Skeletal muscle tissue (tissue), 4 donors: ENCODE data around the gene ANKS1B. TPM values are rescaled to one million over a fixed set of nuclear protein-coding genes. Genes with fewer than 3 reads are reported as not detected.

ENCODE experiments used
- H3K27ac ChIP-seq: one replicate; pipeline ENCODE4 v1.7.0; 2013; ENCODE audit warnings: mild to moderate bottlenecking, low read depth, low read length, inconsistent platforms
- H3K27me3 ChIP-seq, 3 donors: one replicate each; pipeline ENCODE4 v1.7.0; 2013; ENCODE audit warnings: low read length in 3 of 3; ENCODE audit not compliant: control insufficient read depth in 3 of 3, insufficient read depth in 3 of 3
- H3K36me3 ChIP-seq, 3 donors: one replicate each; pipeline ENCODE4 v1.7.0; 2013; ENCODE audit warnings: low read length in 3 of 3; ENCODE audit not compliant: control insufficient read depth in 3 of 3, insufficient read depth in 3 of 3
- H3K4me1 ChIP-seq, 3 donors: one replicate each; pipeline ENCODE4 v1.7.0; 2013; ENCODE audit warnings: low read length in 3 of 3, mild to moderate bottlenecking in 3 of 3; ENCODE audit not compliant: control insufficient read depth in 3 of 3, insufficient read depth in 3 of 3
- H3K4me3 ChIP-seq, 3 donors: one replicate each; pipeline ENCODE4 v1.7.0; 2013; ENCODE audit warnings: low read length in 3 of 3
- H3K9ac ChIP-seq, 3 donors: one replicate each; pipeline ENCODE4 v1.7.0; 2013; ENCODE audit warnings: low read length in 3 of 3, mild to moderate bottlenecking in 3 of 3, moderate library complexity in 2 of 3, low read depth in 1 of 3
- H3K9me3 ChIP-seq, 3 donors: one replicate each; pipeline ENCODE4 v1.7.0; 2013; ENCODE audit warnings: low read length in 3 of 3; ENCODE audit not compliant: control insufficient read depth in 3 of 3
- total RNA-seq: library from RNA; depleted of rRNA; stranded (reverse); fragments of >200 nt; gene quantifications from one replicate; pipeline ENCODE4 v1.2.3, GENCODE V29; 2014
- donor health status: Osteomylitis.

Gene ANKS1B
- total RNA-seq, 1 donor from 2014 or later, result 10.4 TPM

DNA sequence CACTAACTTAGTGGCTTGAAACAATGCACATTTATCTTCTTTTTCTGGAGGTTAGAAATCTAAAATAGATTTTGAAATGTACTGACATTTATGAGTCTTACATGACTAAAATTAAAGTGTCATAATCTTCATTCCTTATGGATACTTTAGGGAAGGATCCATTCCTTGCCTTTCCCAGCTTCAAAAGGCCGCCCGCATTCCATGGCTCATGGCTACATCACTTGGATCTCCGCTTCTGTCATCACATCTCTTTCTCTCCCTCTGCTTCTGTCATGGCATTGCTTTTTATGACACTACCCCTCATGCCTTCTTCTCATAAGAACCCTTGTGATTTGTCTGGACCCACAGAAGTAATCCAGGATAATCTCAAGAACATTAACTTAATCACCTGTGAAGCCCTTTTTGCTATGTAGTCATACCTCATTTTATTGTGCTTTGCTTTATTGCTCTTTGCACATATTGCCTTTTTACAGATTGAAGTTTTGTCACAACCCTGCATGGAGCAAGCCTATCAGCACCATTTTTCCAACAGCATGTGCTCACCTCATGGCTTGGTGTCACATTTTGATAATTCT, 270.7 kb downstream of the ANKS1B start:
- Histone ChIP-seq H3K4me1 (no peaks in the 10 kb centered on the region), H3K27ac (no peak overlapping the region), H3K9me3 (no peaks in the 10 kb centered on the region), H3K36me3 (no peaks in the 10 kb centered on the region), H3K27me3 (no peaks in the 10 kb centered on the region), H3K4me3 (no peak overlapping the region), H3K9ac (no peak overlapping the region)

DNA sequence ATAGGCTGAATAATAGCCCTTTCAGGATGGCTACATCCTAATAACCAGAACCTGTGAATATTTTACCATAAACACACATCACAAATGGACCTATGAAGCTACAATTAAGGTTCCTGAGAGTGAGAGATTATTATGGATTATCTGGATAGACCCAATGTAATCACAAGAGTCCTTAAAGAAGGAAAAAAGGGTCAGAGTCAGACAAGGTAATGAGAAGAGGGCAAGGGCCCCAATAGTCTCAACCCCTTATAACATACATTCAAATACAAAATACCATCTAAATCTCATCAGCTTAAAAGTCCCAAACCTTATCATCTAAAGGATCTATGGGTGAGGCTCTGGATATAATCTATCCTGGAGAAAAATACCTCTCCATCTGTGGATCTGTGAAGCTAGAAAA, 272.5 kb downstream of the ANKS1B start:
- Histone ChIP-seq H3K9ac (no peak overlapping the region), H3K27me3 (no peaks in the 10 kb centered on the region), H3K4me1 (no peaks in the 10 kb centered on the region), H3K27ac (no peak overlapping the region), H3K9me3 (no peaks in the 10 kb centered on the region), H3K36me3 (no peaks in the 10 kb centered on the region), H3K4me3 (no peak overlapping the region)

DNA sequence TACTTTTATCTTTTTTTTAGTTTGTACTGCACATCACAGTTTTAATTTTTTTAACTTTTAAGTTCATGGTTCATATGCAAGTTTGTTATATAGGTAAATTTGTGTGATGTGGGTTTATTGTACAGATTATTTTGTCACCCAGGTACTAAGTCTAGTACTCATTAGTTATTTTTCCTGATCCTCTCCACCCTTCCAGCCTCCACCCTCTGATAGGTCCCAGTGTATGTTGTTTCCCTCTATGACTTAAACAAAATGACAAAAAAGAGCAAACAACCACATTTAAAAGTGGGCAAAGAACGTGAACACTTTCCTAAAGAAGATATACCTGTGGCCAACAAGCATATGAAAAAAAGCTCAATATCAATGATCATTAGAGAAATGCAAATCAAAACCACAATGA, 273.5 kb downstream of the ANKS1B start:
- no peak overlapping the region for H3K9ac ChIP-seq
- no peaks in the 10 kb centered on the region for H3K4me1 ChIP-seq
- no peaks in the 10 kb centered on the region for H3K9me3 ChIP-seq
- H3K27ac ChIP-seq, result no peak overlapping the region
- no peaks in the 10 kb centered on the region for H3K36me3 ChIP-seq
- no peaks in the 10 kb centered on the region for H3K27me3 ChIP-seq
- H3K4me3 ChIP-seq, result no peak overlapping the region

- Histone ChIP-seq H3K27me3 (no peaks in the 10 kb centered on the region), H3K27ac (no peak overlapping the region), H3K4me3 (no peak overlapping the region), H3K36me3 (no peaks in the 10 kb centered on the region), H3K4me1 (no peaks in the 10 kb centered on the region), H3K9me3 (no peaks in the 10 kb centered on the region), H3K9ac (no peak overlapping the region)
Measured at GRCh38 chr12:99709619-99710018, 275.1 kb downstream of the ANKS1B start.

GRCh38 chr12:99709116-99709515, 275.6 kb downstream of the ANKS1B start:
- Histone ChIP-seq H3K27ac (no peak overlapping the region), H3K9ac (no peak overlapping the region), H3K4me1 (no peaks in the 10 kb centered on the region), H3K36me3 (no peaks in the 10 kb centered on the region), H3K4me3 (no peak overlapping the region), H3K27me3 (no peaks in the 10 kb centered on the region), H3K9me3 (no peaks in the 10 kb centered on the region)

DNA sequence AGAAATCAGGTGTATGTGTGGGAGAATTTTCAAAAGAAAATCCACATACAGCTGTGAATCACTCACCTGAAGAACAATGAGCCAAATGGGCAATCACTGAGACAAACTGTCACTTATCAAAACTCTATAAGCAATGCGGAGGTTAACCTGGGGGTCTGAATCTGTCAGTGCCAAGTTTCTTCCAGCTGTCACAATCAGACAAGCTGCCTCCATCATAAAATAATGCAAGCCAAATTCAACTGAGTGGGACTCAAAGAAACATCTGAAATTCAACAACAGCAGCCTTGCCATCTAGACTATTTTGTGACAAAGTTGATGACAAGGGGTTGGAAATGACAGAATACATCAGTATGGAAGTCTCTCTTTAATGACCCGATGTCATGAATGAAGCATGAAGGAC, 276.9 kb downstream of the ANKS1B start:
- Histone ChIP-seq H3K36me3 (no peaks in the 10 kb centered on the region), H3K27me3 (no peaks in the 10 kb centered on the region), H3K27ac (no peak overlapping the region), H3K4me3 (no peak overlapping the region), H3K4me1 (no peaks in the 10 kb centered on the region), H3K9me3 (no peaks in the 10 kb centered on the region), H3K9ac (no peak overlapping the region)

- no peaks in the 10 kb centered on the region for H3K36me3 ChIP-seq
- H3K27ac ChIP-seq, result no peak overlapping the region
- no peaks in the 10 kb centered on the region for H3K27me3 ChIP-seq
- no peaks in the 10 kb centered on the region for H3K4me1 ChIP-seq
- no peaks in the 10 kb centered on the region for H3K9me3 ChIP-seq
- H3K4me3 ChIP-seq, result no peak overlapping the region
- no peak overlapping the region for H3K9ac ChIP-seq
Measured at GRCh38 chr12:99706736-99707473, 277.8 kb downstream of the ANKS1B start.

DNA sequence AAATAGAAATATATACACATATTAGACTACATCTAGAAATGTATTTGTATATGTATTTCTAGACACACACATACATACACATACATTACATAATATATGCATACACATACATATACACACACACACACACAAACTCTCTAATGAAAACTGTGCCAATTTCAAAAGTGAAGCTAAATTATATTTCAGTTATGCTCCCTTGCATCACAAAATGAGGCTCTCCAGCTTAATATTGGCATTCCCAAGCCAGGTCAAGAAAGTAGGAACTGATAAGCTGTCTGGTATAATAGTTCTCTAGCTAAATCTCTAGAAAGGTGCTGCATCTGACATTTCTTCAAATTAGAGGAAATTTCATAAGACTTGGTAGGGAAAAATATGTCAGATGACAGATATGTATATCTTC, 280.3 kb downstream of the ANKS1B start:
- Histone ChIP-seq H3K4me1 (no peaks in the 10 kb centered on the region), H3K4me3 (no peak overlapping the region), H3K36me3 (no peaks in the 10 kb centered on the region), H3K27me3 (no peaks in the 10 kb centered on the region), H3K9me3 (no peaks in the 10 kb centered on the region), H3K9ac (no peak overlapping the region), H3K27ac (no peak overlapping the region)

DNA sequence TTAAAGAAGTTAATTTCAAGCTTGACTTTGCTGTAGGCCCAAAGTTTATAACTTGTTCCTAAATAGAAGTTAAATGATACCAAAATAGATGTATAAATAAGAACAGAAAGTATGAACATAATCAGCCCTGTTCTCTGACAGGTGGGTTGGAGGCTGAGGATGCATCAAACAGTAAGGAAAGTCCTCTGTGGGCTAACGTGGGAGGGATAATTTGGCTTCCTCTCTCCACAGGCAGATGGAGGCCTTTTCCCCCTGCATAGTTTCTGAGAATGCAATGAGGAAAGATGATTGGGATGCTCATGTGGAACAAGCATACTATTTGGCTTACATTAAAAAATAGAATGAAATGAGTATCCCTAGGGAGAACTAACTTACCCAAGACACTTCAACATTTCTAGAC, 280.7 kb downstream of the ANKS1B start:
- H3K9me3 ChIP-seq, result no peaks in the 10 kb centered on the region
- H3K27me3 ChIP-seq, result no peaks in the 10 kb centered on the region
- H3K36me3 ChIP-seq, result no peaks in the 10 kb centered on the region
- no peak overlapping the region for H3K27ac ChIP-seq
- no peaks in the 10 kb centered on the region for H3K4me1 ChIP-seq
- no peak overlapping the region for H3K9ac ChIP-seq
- H3K4me3 ChIP-seq, result no peak overlapping the region

- Histone ChIP-seq H3K36me3 (no peaks in the 10 kb centered on the region), H3K4me3 (no peak overlapping the region), H3K9me3 (no peaks in the 10 kb centered on the region), H3K27ac (no peak overlapping the region), H3K9ac (no peak overlapping the region), H3K4me1 (no peaks in the 10 kb centered on the region), H3K27me3 (no peaks in the 10 kb centered on the region)
Measured at GRCh38 chr12:99700032-99700431, 284.7 kb downstream of the ANKS1B start.
